GF-D8 (cell line): ENCODE data around the gene ITGAD.
"Not testable (repeated sequence)": the region's sequence is repeated elsewhere in the genome, so short reads cannot be mapped to it uniquely, and the experiment has no call there.

Experiments used
- DNase-seq: peaks from one replicate; lab custom pipeline; 2025; lab: John Stamatoyannopoulos, UW

ITGAD gene

GRCh38 chr16:31430380-31431052 lies 37.4 kb downstream of the ITGAD start:
- DNase-seq, result no peak

GRCh38 chr16:31435341-31436220 lies 42.4 kb downstream of the ITGAD start:
- no peak for DNase-seq

- DNase-seq, result no peak
These were observed 43.3 kb downstream of the ITGAD start for GRCh38 chr16:31436221-31437045.

- DNase-seq, result no peak
These were observed 45.3 kb downstream of the ITGAD start for GRCh38 chr16:31438414-31438813.

- not testable (repeated sequence) for DNase-seq
These were observed 45.9 kb downstream of the ITGAD start for GRCh38 chr16:31439023-31439422.

- no peak for DNase-seq
These were observed 46.4 kb downstream of the ITGAD start for GRCh38 chr16:31439519-31439918.

GRCh38 chr16:31440516-31441184 lies 47.5 kb downstream of the ITGAD start:
- DNase-seq, result no peak

- no peak for DNase-seq
These were observed 48.8 kb downstream of the ITGAD start for GRCh38 chr16:31441956-31442355.

GRCh38 chr16:31445931-31446330 lies 52.8 kb downstream of the ITGAD start:
- not testable (repeated sequence) for DNase-seq

- no peak for DNase-seq
These were observed 58.1 kb downstream of the ITGAD start for GRCh38 chr16:31451201-31451600.

- DNase-seq, result no peak
These were observed 58.7 kb downstream of the ITGAD start for GRCh38 chr16:31451681-31452351.

- DNase-seq, result no peak
These were observed 59.5 kb downstream of the ITGAD start for GRCh38 chr16:31452631-31453106.

- no peak for DNase-seq
These were observed 60.4 kb downstream of the ITGAD start for GRCh38 chr16:31453255-31454204.

GRCh38 chr16:31455601-31456314 lies 62.6 kb downstream of the ITGAD start:
- DNase-seq, result no peak

- no peak for DNase-seq
These were observed 63.8 kb downstream of the ITGAD start for GRCh38 chr16:31456988-31457360.

- peak; percentile 92 for DNase-seq
These were observed 65.1 kb downstream of the ITGAD start for GRCh38 chr16:31458073-31458843.

- DNase-seq, result peak; percentile 92
These were observed 65.9 kb downstream of the ITGAD start, which contains the start of gene ARMC5 for GRCh38 chr16:31458844-31459686. TSS of gene ARMC5 (plus strand) at chr16:31459501. CDS start at chr16:31459525, 24 bp downstream.
